Stimulated activated CD4-positive, alpha-beta T cell treated with anti-CD3 and anti-CD28 coated beads, Interleukin-1b, Interleukin-23, amount 100 ng/mL, for 4 hours (primary cell): Measurements from ENCODE around the gene FAM83C.
A peak's percentile ranks its signal among the peaks of the same experiment; 100 is the strongest.
"Not testable (repeated sequence)": the region's sequence is repeated elsewhere in the genome, so short reads cannot be mapped to it uniquely, and the experiment has no call there.

ENCODE experiments used
- DNase-seq, 2 donors: peaks; one replicate each; pipeline ENCODE4 v3.0.0-alpha.2; 2020; ENCODE audit warnings: low read depth in 2 of 2

FAM83C gene

DNA sequence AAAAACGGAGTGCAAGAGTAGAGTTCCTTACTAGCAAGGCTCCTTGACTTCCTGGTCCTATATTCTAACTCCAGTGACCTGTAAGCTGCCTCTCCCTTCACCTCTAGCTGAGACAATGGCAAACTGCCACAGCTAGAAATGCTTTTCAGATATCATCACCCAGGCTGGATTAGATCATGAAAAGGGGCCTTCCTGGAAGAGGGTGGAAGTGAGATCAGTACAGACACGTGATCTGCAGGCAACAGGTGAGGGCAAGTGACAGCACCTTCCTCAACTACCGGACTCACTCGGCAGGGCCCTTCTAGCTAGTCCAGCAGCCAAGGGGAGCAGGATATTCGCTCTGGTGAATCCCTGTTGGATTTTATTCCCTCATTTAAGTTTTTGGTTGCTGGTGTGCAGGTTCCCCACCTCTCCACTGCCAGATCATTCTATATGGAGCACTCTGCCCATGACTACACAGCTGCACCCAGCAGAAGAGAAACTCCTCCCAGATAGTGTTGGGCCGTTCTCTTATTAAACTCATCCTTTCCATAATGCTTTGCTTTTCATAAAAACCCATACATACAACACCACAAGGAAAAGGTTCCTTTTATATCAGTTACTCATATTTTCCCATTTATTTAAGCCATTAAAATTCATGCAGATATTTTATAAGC, 26.4 kb upstream of the FAM83C start:
- DNase-seq: no peak

DNA sequence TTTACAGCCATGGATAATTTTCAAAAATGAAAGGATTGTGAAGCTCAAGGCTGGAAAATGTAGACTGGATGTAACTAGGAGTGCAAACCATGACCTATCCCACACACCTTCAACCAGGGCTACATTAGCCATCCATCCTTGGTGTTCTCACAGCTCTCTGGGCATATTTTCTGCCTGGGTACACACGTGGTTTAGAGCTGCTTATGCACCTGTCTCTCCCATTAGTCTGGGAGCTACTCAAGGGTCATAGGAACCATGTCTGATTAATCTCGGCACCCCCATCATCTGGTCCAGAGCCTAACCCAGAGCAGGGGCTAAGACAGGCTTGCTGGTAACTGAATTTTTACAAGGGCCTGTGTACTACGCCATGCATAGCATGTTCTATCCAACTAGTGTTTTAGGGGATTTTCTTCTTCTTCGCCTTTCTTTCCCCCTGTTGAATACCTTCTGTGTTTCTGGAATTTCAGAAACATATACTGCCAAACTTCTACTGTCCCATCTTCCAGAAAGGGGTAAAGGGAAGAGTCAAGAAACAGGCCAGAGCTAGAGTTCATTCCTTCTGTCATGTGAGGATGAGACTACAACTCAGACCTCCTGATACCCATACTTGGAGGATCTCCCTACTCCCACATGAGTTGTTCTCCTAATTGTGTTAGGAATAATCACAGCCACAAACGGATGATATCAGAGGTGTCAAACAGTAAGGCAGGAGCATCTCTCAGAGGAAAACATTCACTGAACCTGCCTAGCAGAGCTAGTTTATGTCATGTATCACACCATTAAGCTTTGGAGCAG, 25.4 kb upstream of the FAM83C start:
- DNase-seq: no peak

DNA sequence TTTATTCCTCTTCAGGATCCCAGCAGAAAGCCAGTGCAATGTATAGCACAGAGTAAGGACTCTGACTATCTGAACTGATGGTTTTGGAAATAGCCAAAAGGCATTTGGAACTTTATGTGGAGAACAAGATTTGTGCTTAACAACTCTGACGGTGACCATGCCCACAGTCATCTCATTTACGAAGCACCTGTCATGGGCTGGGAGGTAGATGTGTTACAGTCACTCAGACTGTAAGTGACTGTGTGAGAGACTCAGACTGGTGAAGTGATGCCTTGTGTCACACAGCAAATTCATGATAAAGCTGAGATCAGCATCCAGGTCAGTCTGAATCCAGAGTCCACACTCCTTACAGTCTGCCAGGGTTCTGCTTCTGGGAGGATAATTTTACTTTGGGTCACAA, 23.9 kb upstream of the FAM83C start:
- no peak for DNase-seq

DNA sequence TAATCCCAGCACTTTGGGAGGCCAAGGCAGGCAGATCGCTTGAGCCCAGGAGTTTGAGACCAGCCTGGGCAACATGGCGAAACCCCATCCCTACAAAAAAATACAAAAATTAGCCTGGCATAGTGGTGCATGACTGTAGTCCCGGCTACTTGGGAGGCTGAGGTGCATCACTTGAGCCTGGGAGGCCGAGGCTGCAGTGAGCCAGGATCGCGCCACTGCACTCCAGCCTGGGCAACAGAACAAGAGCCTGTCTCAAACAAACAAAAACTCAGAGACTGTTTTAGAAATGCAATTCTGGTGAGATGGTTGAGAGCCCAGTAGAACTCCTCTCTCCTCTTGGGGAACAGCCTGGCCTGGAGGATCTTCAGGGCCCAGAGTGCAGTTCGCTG, 23.4 kb upstream of the FAM83C start:
- not testable (repeated sequence) for DNase-seq

DNA sequence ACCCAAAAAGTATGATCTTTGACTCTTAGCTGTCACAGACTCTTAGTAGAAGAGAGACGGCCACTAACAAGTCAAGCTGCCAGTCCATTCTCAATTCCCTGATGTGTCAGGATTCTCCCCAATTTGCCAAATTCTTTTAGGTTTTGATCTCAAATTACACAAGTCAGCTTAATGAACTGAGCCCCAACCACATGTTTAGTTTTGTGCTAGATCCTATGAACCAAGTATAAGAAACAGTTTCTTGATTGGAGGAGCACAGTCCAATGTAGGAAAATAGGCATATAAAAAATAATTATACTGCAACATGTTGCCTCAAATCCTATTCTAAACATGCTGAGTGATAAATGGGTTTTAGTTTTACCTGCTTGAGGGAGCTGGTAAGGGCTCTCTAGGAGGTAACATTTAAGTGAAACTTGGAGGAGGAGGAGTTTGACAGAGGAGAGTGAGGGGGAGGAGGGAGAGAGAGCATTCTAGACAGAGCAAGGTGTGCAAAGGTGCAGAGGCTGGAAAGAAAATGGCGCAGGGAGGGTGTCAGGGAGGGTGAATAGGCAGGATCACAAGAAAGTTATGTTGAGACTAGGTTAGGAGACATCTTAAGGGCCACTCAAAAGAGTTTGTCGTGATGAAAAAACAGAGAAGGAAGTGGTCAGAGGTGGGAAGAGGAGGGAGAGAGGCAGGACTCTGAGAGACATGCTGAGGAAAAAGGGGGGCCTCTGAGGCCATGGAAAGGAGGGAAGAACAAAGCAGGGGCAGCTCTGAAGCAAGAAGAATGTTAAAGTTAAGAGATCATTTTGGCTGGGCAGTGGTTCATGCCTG, 22.8 kb upstream of the FAM83C start:
- no peak for DNase-seq

DNA sequence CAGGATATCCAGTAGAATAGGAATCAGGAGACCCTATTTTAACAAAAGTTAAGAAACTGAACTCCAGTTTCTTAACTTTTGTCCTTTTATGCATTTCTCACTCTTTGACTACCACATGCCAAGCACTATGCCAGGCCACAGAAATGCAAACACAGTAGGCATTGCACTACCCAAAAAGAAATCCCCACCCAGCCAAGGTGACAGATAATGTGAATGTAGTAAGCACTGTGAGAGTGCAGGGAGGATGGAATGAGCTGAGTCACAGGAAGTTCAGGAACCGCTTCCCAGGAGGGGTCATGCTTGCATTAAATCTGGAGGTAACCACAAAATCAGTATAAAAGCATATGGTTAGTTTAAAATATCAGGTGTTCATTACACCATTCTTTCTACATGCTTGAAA, 20.1 kb upstream of the FAM83C start:
- no peak for DNase-seq

DNA sequence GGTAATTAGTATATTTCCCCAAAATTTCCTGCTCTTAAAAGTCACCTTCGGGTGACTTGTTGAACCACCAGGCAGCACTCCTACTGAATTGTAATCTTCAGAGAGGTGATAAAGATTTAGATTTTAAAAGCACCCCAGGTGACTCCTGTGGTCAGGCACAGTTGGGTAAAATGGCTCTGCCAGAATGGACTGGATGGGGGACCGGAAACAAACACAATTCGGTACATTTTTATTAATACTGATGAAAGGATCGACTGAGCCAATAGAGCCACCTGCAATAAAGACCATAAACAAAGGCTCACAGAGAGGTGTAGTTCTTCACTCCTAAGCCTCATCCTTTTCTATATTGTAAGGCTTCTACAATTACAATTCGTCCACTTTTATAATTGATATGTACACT, 19.6 kb upstream of the FAM83C start:
- no peak for DNase-seq

DNA sequence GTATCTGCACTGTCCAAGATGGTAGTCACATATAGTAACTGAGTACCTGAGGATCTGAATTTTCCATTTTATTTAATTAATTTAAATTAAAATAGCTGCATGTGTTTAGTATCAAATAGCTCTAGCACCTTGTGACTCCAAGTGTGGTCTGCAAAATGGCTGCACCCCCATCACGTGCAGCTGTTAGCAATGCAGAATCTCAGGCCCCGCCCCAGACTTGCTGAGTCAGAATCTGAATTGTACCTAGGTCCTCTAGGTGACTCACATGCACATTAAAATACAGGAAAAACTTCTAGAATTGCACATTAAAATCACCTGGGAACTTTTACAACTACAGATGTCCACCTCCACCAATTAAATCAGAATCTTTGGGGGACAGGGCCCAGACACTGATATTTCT, 19.2 kb upstream of the FAM83C start:
- peak in 1 of 2 donors; percentile 49 for DNase-seq

DNA sequence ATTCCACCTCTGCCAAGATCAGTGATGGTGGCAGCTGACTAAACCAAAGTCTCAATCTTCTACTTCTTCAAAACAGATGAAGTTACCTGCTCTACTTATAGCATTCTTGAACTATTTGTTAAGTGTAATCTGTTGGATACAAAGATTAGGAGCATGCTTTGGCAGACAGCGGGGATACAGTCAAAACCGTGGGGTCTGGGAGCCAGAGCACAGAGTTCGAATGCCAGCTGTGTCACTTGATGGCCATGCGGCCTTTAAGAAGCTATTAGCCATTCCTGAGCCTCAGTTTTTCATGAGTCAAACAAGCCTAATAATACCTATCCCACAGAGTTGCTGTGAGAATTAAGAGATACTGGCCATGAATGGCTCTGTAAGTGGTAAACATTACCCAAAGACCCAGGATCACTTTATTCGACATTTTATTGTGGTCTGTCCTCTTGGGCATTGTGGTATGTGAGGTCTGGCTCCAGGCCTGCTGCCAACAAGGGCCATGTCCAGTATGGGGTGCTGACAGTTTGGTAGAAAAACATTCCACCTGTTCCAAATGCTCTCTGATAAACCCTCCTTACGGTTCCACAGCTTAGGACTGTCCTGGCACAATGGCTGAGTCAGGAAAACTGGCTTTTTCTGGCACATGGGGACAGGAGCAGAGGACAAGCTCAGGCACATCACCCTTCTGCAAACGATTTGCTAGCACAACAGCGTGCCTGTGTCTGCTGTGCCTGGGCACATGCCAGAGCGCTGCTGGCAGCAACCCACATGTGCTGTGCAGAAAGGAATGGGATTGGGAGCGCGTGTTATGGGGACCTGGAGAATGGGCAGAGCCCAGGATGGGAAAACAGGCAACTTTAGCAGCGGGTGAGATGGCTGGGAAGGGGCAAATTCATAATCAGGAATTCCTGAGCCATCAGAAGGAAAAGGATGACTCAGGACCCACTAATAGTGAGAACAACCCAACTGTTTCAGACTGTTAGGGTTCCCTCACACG, 15.7 kb upstream of the FAM83C start:
- DNase-seq: no peak

DNA sequence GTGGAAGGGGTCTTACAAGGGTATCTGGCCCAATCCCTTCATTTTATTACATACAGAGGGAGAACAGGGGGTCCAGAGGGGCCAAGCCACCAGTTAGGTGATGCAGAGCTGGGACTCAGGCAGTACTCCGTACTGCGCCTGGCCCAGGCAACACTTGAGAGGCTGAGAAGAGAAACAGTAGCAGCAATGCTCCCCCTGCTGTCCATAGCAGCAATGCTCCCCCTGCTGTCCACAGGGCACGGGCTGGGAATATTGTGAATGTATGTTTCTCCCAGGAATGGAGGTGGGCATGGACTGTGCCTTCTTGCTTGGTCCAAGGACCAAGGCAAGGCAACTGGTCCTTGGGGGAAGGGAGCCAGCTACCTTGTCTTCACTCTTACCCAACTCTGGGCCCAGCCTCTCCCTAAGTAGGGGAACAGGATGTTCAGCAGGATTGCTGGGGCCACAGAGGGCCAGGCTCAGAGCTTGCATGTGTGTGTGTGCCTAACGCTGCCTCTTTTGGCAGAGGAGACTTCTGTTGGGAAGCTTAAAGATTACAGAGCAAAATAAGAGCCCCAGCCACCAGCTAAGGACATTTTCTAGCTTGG, 14.8 kb upstream of the FAM83C start:
- no peak for DNase-seq

DNA sequence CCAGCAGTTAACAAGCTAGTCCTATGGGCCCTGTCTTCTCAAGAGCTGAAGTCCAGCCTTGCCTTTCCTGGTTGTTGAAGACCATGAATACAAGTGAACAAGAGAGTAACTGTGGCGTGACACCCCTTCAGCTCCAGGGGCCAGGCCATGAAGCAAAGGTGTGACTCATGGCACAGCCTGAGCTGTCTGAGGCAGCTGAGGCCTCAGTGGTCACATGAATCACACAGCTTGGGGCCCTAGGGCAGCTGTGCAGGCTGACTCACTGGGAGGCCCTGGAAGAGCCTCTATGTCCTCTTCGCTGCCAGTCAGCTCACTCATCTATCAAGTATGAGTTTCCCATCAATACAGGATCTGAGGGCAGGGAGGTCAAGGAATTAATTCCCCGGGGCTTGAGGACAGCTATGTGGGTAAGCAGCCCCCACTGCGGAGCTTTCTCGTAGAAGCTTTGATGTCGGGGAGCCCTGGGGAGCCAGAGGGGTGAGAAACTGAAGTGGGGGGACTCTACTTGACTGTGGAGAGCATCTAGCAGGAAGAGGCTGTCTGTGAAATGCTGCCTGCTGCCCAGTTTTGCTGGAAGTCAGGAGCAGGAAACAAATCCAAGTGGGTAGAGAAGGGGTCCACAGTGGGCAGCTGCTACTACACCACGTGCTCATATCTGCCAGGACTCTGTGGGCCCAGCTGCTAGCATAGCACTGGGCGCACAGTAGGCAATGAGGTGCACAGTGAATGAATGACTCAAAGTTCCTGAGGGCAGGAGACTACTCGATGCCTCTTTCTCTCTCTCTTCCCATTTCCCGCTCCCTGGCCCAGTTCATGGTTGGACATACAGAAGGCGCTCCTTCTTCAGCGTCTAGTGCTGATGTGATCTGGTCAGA, 13.7 kb upstream of the FAM83C start:
- peak in 1 of 2 donors; percentile 49 for DNase-seq

DNA sequence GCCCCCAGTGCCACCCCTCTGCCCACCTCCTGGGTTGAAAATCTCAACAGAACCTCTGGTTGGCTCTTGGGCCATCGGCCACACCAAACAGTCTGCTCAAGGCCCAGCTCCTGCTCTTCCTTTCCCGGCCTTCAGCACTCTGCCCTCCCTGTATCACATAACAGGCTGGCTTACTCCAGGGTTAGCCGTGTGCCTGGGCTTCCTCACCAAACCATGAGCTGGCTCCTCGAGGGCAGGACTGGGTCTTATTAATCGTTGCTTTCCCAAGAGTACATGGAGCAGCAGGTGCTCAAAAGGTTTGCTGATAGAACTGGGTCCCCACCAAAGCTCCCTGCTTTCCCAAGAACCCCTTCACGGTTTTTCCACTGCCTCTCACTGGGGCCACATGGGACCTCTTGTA, 12.7 kb upstream of the FAM83C start:
- DNase-seq: no peak

DNA sequence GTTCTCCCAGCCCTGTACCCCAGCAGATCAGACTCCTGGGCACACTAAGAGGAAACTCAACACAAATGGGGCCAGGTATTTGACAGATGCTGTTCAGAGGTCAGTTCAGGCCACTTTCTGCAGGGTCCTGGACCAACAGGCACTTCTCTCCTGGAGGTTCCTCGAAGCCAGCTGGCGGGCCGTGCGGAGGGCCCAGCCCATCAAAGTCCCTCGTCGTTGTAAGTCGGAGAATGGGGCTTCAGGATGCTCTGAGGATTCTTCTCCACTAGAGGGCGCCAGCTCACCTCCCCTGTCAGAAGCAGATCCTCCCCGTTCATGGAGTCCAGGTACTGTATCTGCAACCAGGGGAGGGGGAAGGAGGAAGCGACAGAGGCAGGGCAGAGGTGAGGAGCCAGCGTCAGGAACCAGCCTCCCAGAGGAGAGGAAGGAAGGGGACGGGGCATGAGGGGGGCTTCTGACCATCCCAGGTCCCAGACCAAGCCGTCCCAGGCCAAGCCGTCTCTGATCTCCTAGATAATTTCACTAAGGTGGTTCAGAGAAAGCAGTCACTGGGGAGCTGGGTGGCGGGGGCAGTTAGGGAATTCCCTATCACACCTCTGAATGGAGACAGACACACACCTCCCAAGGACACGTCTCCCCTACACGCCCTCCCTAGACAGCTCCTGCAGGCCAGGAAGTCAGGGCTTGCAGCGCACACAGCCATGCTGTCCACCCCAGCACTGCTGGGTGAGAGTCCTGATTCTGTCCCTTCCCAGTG, 11.7 kb upstream of the FAM83C start:
- peak; percentile 60 to 83 for DNase-seq

DNA sequence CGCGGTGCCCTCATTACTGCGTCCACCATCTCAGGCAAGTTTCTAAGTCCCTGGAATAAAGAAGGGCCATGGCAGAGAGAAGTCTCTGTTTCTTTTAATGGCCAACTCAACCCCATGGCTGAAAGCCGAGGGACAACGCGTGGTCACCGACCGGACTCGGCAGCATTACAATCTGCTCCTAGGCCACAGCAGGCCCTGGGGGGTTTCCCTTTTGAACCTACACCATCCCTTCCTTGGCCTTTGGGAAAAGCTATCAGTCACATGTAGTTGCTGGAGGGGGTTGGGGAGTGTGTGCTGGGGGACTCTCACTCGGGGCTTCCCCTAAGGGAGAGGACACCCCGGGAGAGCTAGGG, 11.1 kb upstream of the FAM83C start:
- DNase-seq: no peak

DNA sequence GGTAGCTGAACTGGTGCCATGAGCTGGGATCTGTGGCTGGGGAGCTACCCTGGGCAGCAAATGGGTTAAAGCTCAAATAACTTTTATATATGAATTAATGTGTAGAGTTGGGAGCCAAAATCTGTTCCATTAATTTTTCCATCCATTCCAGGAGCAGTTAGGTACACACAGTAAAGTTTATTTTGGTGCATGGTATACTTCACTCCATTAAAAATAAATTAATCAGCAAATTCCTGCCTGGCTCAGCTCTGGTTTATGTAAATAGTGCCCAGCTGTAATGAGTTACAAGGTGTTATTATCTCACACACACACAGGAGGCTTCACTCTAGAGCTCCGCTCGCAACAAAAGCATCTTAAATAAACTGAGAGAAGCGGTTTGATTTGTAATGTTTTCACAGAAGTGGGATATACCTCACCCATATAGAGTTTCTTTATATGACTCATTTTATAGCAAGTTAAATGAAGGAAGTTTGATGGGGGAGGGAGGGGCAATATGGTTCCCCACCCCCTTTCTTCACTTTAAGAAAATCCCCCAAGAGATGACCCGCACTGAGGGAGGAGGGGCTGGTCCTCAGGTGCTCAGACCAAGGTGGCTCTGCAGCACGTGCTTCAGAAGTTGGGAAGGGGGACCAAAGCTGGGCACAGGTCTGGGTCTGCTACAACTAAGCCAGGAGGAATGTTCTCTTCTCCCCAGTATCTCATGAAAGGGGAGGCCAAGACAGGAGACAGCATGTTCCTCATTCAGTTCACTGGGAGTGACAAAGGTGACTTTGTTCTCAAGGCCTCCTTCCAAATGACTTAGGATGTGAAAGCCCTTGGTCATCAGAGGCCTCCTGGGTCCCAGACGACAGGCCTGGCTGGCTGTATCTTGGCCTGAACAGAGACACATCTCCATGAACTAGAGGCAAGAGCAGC, 10.5 kb upstream of the FAM83C start:
- DNase-seq: no peak

DNA sequence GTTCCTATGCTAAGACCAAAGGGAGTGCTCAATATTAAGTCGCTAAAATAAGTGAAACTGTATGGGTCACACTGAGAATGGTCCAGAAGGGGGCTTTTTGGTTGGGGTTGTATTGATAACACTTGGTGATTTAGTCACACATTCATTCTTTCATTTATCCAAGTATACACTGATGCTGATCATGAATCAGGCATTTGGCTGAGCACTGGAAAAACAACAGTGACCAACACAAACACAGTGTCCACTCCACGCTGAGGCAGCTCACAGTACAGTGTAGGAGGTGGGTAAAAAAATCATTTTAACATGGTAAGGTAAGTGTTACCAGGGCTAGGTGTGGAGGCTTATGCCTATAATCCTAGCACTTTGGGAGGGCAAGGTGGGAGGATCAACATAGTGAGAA, 9.2 kb upstream of the FAM83C start:
- no peak for DNase-seq

DNA sequence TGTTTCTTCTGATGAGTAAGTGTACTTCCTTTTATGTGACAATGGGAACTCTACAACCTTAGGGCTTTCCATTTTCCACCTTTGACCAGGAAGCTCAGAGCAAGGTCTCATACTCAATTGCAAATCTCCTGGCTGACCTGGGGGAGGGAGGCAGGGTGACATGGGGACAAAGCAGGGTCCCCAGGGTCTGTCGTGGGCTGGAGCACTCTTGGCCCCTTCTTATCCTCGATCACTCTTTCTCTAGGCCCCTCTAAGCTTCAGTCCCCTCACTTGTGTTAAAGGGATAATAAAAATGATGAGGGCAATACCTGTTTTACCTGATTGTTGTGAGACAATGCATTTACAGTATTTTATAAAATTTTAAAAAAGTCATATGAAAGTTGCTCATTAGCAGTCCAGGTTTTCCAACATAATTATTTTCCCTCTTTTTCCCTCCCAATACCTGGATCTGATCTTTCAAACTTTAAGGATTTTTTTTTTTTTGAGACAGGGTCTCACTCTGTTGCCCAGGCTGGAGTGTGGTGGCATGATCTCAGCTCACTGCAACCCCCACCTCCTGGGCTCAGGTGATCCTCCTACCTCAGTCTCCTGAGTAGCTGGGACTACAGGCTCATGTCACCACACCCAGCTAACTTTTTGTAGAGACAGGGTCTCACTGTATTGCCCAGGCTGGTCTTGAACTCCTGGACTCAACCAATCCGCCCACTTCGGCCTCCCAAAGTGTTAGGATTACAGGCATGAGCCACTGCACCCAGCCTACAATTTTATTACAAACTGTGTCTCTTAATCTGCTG, 8.4 kb upstream of the FAM83C start:
- no peak for DNase-seq

DNA sequence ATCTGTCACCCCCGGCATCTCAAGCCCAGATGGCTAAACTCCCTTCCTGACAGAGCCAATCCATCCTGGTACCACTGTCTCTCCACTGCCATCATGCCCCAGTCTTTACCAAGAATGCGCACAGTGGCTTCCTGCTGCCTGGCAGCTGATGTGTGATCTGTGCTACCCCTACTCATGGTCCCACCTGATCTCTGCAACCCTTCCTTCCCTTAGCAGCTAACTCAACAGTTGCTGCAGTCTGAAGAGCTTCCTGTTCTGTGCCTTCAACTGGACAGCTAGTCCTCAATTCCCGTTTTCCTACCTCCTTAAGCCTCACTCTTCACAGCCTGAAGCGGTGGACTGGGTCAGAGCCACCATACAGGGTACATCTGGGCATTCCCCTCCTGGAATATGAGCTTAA, 7.6 kb upstream of the FAM83C start:
- DNase-seq: no peak
